Parathyroid adenoma (tissue), 2 donors: ENCODE measurements around the gene KHK.
"Not testable (repeated sequence)": the region's sequence is repeated elsewhere in the genome, so short reads cannot be mapped to it uniquely, and the experiment has no call there.

ENCODE experiments used
- H2AFZ ChIP-seq: fragments of 300-600 bp; sonication (generic); one replicate; pipeline ENCODE4 v1.7.0; 2017; ENCODE audit warnings: antibody characterized with exemption, mild to moderate bottlenecking
- H3K27ac ChIP-seq: fragments of 300-600 bp; sonication (generic); one replicate; pipeline ENCODE4 v1.7.0; 2017
- H3K27me3 ChIP-seq: fragments of 300-600 bp; sonication (generic); one replicate; pipeline ENCODE4 v1.7.0; 2017; ENCODE audit warnings: low read length; ENCODE audit not compliant: control insufficient read depth, insufficient read depth
- H3K36me3 ChIP-seq: fragments of 300-600 bp; sonication (generic); one replicate; pipeline ENCODE4 v1.7.0; 2017; ENCODE audit warnings: low read length; ENCODE audit not compliant: control insufficient read depth, insufficient read depth
- H3K4me1 ChIP-seq: fragments of 300-600 bp; sonication (generic); one replicate; pipeline ENCODE4 v1.7.0; 2017; ENCODE audit warnings: control low read depth
- H3K4me2 ChIP-seq: fragments of 300-600 bp; sonication (generic); one replicate; pipeline ENCODE4 v1.7.0; 2017; ENCODE audit warnings: low read length
- H3K4me3 ChIP-seq: fragments of 300-600 bp; sonication (generic); one replicate; pipeline ENCODE4 v1.7.0; 2017; ENCODE audit warnings: low read depth, low read length
- H3K79me2 ChIP-seq: fragments of 300-600 bp; sonication (generic); one replicate; pipeline ENCODE4 v1.7.0; 2017; ENCODE audit warnings: control low read depth
- H3K9ac ChIP-seq: fragments of 300-600 bp; sonication (generic); one replicate; pipeline ENCODE4 v1.7.0; 2017; ENCODE audit warnings: mild to moderate bottlenecking
- H3K9me3 ChIP-seq: fragments of 300-600 bp; sonication (generic); one replicate; pipeline ENCODE4 v1.7.0; 2017; ENCODE audit warnings: low read length; ENCODE audit not compliant: control insufficient read depth
- TF ChIP-seq, protein P1 (sequence below): fragments of 300-600 bp; sonication (generic); IDR thresholded peaks from one replicate; pipeline ENCODE4 v1.7.0; 2017; ENCODE audit warnings: antibody characterized with exemption, mild to moderate bottlenecking
- donor health status: primary hyperparathyroidism.

Gene KHK

DNA sequence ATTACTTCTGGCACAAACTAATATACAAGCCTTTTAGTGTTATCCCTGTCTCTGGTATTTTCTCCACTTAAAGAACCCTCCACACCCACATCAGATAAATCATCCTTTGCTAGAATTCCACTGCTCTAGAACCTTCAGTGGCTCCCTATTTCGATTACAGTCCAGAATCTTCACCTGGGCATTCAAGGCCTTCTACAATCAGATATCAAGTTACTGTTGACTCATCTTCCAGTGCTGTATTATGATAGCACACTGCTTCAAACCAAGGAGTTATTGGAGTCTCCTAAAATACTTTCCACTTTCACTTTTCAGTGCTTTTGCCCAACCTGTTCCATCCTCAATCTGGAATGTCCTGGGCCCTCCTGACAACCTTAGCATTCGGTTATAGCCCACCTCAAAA is 28.9 kb downstream of the KHK start:
- H3K79me2 ChIP-seq = no peaks in the 10 kb centered on the region
- H3K9ac ChIP-seq = no peak overlapping the region
- H2AFZ ChIP-seq = no peak overlapping the region
- no peaks in the 10 kb centered on the region for H3K9me3 ChIP-seq
- no peak overlapping the region for H3K27ac ChIP-seq
- no peak overlapping the region for H3K4me2 ChIP-seq
- H3K27me3 ChIP-seq = peaks cover 3% of the 10 kb centered on the region
- TF ChIP-seq, protein P1, sequence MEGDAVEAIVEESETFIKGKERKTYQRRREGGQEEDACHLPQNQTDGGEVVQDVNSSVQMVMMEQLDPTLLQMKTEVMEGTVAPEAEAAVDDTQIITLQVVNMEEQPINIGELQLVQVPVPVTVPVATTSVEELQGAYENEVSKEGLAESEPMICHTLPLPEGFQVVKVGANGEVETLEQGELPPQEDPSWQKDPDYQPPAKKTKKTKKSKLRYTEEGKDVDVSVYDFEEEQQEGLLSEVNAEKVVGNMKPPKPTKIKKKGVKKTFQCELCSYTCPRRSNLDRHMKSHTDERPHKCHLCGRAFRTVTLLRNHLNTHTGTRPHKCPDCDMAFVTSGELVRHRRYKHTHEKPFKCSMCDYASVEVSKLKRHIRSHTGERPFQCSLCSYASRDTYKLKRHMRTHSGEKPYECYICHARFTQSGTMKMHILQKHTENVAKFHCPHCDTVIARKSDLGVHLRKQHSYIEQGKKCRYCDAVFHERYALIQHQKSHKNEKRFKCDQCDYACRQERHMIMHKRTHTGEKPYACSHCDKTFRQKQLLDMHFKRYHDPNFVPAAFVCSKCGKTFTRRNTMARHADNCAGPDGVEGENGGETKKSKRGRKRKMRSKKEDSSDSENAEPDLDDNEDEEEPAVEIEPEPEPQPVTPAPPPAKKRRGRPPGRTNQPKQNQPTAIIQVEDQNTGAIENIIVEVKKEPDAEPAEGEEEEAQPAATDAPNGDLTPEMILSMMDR = no peak
- H3K36me3 ChIP-seq = no peaks in the 10 kb centered on the region
- H3K4me1 ChIP-seq = no peaks in the 10 kb centered on the region
- H3K4me3 ChIP-seq = no peak overlapping the region

DNA sequence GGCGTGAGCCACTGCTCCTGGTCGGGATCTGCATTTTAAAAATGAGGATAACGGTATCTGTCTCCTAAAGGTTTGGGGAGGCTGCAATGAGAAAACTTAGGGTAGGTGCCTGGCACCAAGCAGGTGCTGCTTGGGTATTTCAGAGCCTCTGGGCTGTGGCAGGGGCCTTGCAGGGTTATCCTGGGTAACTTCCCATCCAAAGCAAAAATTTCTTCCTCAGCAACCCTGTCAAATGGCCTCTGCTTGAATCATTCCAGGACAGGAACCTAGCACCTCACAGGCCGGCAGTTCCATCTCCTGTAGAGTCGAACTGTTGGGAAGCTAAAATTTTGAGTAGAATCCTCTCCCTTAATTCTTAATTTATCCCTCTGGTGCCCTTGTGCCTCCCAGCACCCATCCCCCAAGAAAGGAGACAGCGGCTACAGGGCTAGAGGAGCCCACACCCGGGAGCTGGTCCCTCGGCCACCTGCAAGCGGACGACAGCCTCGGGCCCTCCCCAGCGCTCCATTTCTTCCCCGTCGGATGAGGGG is 31.5 kb downstream of the KHK start:
- Histone ChIP-seq H3K4me1 (no peaks in the 10 kb centered on the region), H3K9ac (no peak overlapping the region), H3K4me3 (no peak overlapping the region), H3K79me2 (no peaks in the 10 kb centered on the region), H3K9me3 (no peaks in the 10 kb centered on the region), H2AFZ (peak overlapping the region; percentile 46), H3K36me3 (no peaks in the 10 kb centered on the region), H3K4me2 (no peak overlapping the region), H3K27me3 (peaks cover 3% of the 10 kb centered on the region), H3K27ac (no peak overlapping the region)
- TF ChIP-seq, protein P1 = no peak

DNA sequence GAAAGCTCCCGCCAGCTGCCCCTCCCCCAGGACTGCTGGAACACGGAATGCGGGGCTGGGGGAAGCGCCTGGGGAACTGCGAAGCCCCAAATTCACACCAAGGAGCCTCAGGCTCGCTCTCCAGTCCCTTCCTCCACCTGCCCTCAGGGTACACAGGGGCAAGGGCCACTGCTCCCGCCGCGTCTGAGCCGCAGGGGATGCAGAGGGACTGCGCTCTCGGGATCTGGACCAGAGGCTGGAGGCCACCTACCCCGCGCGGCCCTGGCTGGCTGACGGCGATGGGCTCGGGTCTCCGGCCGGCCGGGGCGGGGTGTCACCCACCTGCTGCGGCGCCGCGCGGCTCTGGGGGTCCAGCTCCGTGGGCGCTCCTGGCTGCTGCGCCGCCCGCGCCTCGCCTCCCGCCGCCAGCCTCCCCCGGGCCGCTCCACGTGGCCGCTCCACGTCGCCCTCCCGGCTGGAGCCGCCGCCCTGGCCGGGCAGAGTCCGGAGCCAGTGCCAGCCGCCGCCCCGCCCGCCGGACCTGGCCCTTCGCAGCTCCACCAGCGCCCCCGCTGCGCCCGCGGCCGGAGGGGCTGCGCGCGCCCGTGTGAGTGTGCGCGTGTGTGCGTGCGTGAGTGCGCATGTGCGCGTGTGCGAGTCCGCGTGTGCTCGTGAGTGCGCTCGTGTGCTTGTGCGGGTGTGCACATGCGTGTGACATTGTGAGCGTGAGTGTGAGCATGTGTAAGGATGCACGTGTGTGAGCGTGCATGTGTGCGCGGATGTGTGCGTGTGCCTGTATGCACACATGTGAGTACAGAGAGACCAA is 32.2 kb downstream of the KHK start, which contains the start of gene CGREF1:
CGREF1 (minus strand) TSS at position 604 of the 805 bp plus-strand sequence. CDS start 14,762 bp downstream, outside the sequence.
- peaks cover 3% of the 10 kb centered on the region for H3K27me3 ChIP-seq
- H3K4me1 ChIP-seq = no peaks in the 10 kb centered on the region
- no peaks in the 10 kb centered on the region for H3K36me3 ChIP-seq
- H3K9ac ChIP-seq = no peak within 1 kb of the TSS
- H3K79me2 ChIP-seq = no peaks in the 10 kb centered on the region
- peak within 1 kb of the TSS; percentile 46 for H2AFZ ChIP-seq
- peak within 1 kb of the TSS; percentile 32 for H3K4me2 ChIP-seq
- H3K9me3 ChIP-seq = no peaks in the 10 kb centered on the region
- no peak within 1 kb of the TSS for H3K4me3 ChIP-seq
- TF ChIP-seq, protein P1 = no peak
- no peak within 1 kb of the TSS for H3K27ac ChIP-seq

DNA sequence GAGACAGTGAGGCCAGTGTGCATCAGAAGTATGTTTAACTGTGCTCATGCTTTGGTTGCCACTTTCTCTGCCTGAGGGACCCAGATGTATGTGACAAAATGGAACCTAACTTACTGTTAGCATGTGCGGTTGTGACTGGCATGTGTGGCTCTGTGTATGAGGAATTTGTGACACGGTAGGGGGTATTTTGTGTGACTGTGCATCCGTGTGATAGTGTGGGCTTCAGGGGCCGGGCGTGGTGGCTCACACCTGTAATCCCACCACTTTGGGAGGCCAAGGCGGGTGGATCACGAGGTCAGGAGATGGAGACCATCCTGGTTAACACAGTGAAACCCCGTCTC is 32.7 kb downstream of the KHK start:
- not testable (repeated sequence) for H3K36me3 ChIP-seq, H3K27me3 ChIP-seq, H3K4me1 ChIP-seq, H3K4me3 ChIP-seq, H3K9ac ChIP-seq, H3K27ac ChIP-seq, H3K9me3 ChIP-seq, H3K79me2 ChIP-seq, H3K4me2 ChIP-seq
- peak overlapping the region; percentile 42 for H2AFZ ChIP-seq

- no peaks in the 10 kb centered on the region for H3K79me2 ChIP-seq
- H3K9me3 ChIP-seq = no peaks in the 10 kb centered on the region
- no peak overlapping the region for H3K9ac ChIP-seq
- TF ChIP-seq, protein P1 = no peak
- H3K27me3 ChIP-seq = peaks cover 3% of the 10 kb centered on the region
- no peak overlapping the region for H3K4me2 ChIP-seq
- H3K4me1 ChIP-seq = no peaks in the 10 kb centered on the region
- no peaks in the 10 kb centered on the region for H3K36me3 ChIP-seq
- H3K27ac ChIP-seq = no peak overlapping the region
- no peak overlapping the region for H3K4me3 ChIP-seq
- no peak overlapping the region for H2AFZ ChIP-seq
Observed at GRCh38 chr2:27121906-27122305, 35.3 kb downstream of the KHK start.
